Uterus (tissue), 4 donors: ENCODE results near the gene RPS15. TPM values are rescaled to one million over a fixed set of nuclear protein-coding genes. Genes with fewer than 3 reads are reported as not detected.

Source experiments
- DNase-seq, 2 donors: peaks; one replicate each; pipeline ENCODE4 v3.0.0-alpha.2; 2019 to 2020
- H3K27ac ChIP-seq, 2 donors: fragments of 200-600 bp; sonication (generic); 1 replicate in 1 of 2; 2 replicates in 1 of 2; pipeline ENCODE4 v1.5.1; 2016 to 2018
- H3K27me3 ChIP-seq, 2 donors: fragments of 200-600 bp; sonication (generic); one replicate each; pipeline ENCODE4 v1.5.1; 2018 to 2019; ENCODE audit warnings: control low read depth in 1 of 2
- H3K36me3 ChIP-seq, 2 donors: fragments of 200-600 bp; sonication (generic); one replicate each; pipeline ENCODE4 v1.5.1; 2019; ENCODE audit warnings: control low read depth in 1 of 2
- H3K4me1 ChIP-seq, 2 donors: fragments of 200-600 bp; sonication (generic); one replicate each; pipeline ENCODE4 v1.5.1; 2018 to 2019; ENCODE audit warnings: control low read depth in 1 of 2
- H3K4me3 ChIP-seq, 2 donors: fragments of 200-600 bp; sonication (generic); 1 replicate in 1 of 2; 2 replicates in 1 of 2; pipeline ENCODE4 v1.5.1; 2018 to 2019; ENCODE audit warnings: mild to moderate bottlenecking in 1 of 2
- H3K9me3 ChIP-seq, 2 donors: fragments of 200-600 bp; sonication (generic); one replicate each; pipeline ENCODE4 v1.5.1; 2019; ENCODE audit warnings: control low read depth in 1 of 2
- POLR2A ChIP-seq, 2 donors: fragments of 450-650 bp; IDR thresholded peaks; one replicate each; pipeline ENCODE4 v1.6.1; 2016; ENCODE audit warnings: antibody characterized with exemption in 2 of 2, mild to moderate bottlenecking in 1 of 2, moderate library complexity in 1 of 2
- intact Hi-C: fragments of 100-400 bp; cut with DNase I; formaldehyde crosslinking; loops from one replicate; pipeline ENCODE4 v1.15.1; 2023; ENCODE audit warnings: low total_unique reads
- total RNA-seq, 4 donors: library from RNA; depleted of rRNA in 3 of 4; stranded (reverse); fragments of >200 nt in 3 of 4; gene quantifications; one replicate each; pipeline versions ENCODE4 v1.1.0 to v1.2.4, GENCODE V29; 2014 to 2023
- TF ChIP-seq, protein P1 (sequence below), 4 experiments: fragments of 200-600 bp in 2 of 4; fragments of 450-650 bp in 2 of 4; sonication (generic) in 2 of 4; IDR thresholded peaks; one replicate each; pipeline ENCODE4 v1.5.1; 2016 to 2019; ENCODE audit warnings: antibody characterized with exemption in 4 of 4, mild to moderate bottlenecking in 2 of 4, moderate library complexity in 1 of 4
- donor health status: DM: yes; HTN: yes; CAD: no.

Gene RPS15
- total RNA-seq, 4 donors from 2014 or later, result 648 to 5,728 (median 1,854) TPM

DNA sequence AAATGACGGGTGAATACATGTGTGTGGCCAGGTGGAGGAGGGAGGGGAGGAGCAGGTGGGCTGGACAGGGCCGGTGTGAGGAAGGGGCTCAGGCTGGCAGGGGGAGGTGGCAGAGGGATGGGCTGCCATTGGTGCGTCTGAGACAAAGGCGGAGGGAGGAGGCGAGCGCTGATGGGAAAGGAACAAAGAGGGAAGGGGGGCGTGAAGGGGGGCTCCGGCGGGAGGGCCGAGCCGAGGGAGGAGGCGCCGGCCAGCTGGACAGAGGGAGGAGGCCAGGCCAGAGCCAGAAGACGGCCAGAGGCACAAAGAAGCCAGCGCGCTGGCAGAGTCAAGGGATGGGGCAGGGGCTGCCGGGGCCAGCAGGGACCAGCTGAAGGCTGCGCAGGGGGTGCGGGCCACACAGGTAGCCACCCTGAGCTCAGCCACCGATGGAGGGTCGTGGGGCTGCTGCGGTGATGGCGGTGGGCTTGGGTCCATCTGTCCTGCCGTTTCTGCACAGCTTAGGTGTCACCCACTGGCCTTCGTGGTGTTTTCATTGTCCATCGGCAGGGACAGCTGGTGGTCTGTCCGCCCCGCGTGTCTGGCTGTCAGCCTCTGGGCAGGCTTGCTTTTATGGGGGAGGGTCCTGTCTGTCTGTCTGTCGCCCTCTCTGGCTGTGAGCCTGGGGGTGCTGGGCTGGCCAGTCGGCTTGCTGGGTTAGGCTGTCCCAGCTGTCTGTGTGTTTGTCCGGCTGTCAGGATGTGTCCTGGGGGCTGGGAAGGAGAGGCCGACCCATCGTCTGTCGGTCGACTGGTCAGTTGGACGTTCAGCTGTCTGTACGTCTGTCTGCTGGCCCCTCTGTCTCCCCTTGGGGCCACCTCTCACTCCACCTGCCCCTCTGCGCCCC, 14.0 kb downstream of the RPS15 start:
- Histone ChIP-seq H3K9me3 (no peaks in the 10 kb centered on the region), H3K27ac (no peak overlapping the region), H3K27me3 (peaks cover 33 to 68% of the 10 kb centered on the region in 2 donors), H3K4me1 (peaks cover 0 to 13% of the 10 kb centered on the region in 2 donors), H3K36me3 (no peaks in the 10 kb centered on the region), H3K4me3 (no peak overlapping the region)
- no peak for DNase-seq
- intact Hi-C loops, result no loop called here
- TF ChIP-seq POLR2A (IDR thresholded peaks at IDR 0.05), result no peak
- TF ChIP-seq, protein P1, sequence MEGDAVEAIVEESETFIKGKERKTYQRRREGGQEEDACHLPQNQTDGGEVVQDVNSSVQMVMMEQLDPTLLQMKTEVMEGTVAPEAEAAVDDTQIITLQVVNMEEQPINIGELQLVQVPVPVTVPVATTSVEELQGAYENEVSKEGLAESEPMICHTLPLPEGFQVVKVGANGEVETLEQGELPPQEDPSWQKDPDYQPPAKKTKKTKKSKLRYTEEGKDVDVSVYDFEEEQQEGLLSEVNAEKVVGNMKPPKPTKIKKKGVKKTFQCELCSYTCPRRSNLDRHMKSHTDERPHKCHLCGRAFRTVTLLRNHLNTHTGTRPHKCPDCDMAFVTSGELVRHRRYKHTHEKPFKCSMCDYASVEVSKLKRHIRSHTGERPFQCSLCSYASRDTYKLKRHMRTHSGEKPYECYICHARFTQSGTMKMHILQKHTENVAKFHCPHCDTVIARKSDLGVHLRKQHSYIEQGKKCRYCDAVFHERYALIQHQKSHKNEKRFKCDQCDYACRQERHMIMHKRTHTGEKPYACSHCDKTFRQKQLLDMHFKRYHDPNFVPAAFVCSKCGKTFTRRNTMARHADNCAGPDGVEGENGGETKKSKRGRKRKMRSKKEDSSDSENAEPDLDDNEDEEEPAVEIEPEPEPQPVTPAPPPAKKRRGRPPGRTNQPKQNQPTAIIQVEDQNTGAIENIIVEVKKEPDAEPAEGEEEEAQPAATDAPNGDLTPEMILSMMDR (IDR thresholded peaks at IDR 0.05), result no peak

DNA sequence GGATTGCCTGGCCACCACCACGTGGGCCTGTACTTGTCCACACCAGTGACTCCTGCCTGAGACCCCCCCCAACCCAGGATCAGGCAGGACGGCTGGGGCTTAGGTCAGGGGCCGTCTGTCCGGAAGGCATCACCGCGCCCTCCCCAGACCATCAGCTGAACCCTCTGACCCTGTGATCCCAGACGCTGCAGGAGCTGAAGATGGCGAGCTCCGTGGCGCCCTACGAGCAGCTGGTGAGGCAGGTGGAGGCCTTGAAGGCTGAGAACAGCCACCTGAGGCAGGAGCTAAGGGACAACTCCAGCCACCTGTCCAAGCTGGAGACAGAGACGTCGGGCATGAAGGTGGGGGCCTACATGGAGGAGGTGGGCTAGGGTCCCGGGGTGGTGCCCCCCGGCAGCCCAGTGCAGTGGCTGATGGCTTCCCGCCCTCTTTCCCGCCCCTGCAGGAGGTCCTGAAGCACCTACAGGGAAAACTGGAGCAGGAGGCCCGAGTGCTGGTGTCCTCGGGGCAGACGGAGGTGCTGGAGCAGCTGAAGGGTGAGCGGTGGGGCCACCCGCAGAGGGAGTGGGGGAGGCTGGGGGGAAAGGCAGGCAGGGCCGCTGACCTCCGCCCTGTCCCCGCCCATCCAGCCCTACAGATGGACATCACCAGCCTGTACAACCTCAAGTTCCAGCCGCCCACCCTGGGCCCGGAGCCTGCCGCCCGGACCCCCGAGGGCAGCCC, 14.8 kb downstream of the RPS15 start:
- H3K27ac ChIP-seq, result no peak overlapping the region
- peaks cover 0 to 13% of the 10 kb centered on the region in 2 donors for H3K4me1 ChIP-seq
- TF ChIP-seq, protein P1 (IDR thresholded peaks at IDR 0.05), result no peak
- no peak for TF ChIP-seq POLR2A (IDR thresholded peaks at IDR 0.05)
- no peaks in the 10 kb centered on the region for H3K9me3 ChIP-seq
- no peaks in the 10 kb centered on the region for H3K36me3 ChIP-seq
- intact Hi-C loops, result no loop called here
- DNase-seq, result no peak
- no peak overlapping the region for H3K4me3 ChIP-seq
- peaks cover 31 to 63% of the 10 kb centered on the region in 2 donors for H3K27me3 ChIP-seq

DNA sequence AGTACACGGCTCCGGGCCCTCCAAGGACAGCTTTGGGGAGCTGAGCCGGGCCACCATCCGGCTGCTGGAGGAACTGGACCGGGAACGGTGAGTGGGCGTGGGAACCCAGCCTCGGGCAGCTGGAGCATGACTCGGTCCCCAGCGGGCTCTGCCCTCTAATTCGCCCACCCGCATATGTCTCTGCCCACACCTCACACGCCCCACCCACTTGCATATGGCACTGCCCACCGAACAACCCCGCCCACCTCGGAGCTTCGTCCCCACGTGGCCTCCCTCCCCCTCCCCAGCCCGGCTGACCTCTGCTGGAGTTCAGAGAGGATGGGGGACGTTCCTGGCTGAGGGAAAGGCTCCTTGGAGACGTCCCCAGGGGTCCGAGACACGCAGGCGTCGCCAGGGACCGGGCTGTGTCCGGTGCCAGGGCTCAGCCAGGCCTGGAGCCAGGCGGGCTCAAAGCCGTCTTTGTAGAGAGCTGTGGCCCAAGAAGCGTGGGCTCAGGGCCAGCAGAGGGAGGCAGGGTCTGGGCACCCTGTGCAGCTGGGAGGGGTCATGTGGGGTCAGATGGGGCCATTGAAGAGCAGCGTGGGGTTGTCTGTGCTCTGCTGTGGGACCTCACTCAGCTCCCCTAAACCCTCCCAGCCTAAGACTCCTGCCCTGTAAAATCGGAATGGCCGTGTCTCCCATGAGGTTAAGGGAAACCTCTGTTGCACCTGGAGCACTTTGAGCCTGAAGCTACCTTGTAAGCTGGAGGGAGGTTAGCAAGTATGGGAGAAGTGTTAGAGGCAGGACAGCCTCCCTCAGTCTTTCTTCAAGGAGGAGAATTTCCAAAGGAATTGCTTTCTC, 15.5 kb downstream of the RPS15 start:
- peaks cover 0 to 13% of the 10 kb centered on the region in 2 donors for H3K4me1 ChIP-seq
- H3K36me3 ChIP-seq, result no peaks in the 10 kb centered on the region
- TF ChIP-seq, protein P1 (IDR thresholded peaks at IDR 0.05), result no peak
- no peak for TF ChIP-seq POLR2A (IDR thresholded peaks at IDR 0.05)
- H3K9me3 ChIP-seq, result no peaks in the 10 kb centered on the region
- peaks cover 31 to 63% of the 10 kb centered on the region in 2 donors for H3K27me3 ChIP-seq
- DNase-seq, result peak in 1 of 2 donors; percentile 16
- H3K27ac ChIP-seq, result no peak overlapping the region
- intact Hi-C loops, result no loop called here
- H3K4me3 ChIP-seq, result no peak overlapping the region

DNA sequence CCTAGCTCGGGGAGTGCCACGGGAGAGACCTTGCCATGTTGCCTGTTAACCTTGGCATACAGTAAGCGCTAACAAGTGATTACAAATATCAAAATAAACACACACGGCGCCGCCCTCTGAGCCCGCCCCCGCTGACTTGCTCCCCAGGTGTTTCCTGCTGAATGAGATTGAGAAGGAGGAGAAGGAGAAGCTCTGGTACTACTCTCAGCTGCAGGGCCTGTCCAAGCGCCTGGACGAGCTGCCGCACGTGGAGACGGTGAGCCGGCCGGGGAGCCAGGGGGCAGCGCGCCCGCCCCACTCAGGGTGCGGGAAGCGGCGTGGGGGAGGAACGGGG, 16.8 kb downstream of the RPS15 start:
- Histone ChIP-seq H3K27me3 (peaks cover 31 to 59% of the 10 kb centered on the region in 2 donors), H3K27ac (no peak overlapping the region), H3K4me1 (peaks cover 0 to 13% of the 10 kb centered on the region in 2 donors), H3K4me3 (no peak overlapping the region), H3K36me3 (no peaks in the 10 kb centered on the region), H3K9me3 (no peaks in the 10 kb centered on the region)
- TF ChIP-seq, protein P1 (IDR thresholded peaks at IDR 0.05), result no peak
- no peak for TF ChIP-seq POLR2A (IDR thresholded peaks at IDR 0.05)
- DNase-seq, result no peak
- intact Hi-C loops, result no loop called here
